Common myeloid progenitor, CD34-positive (primary cell): Measurements from ENCODE around the gene KDM6A.
A peak's percentile ranks its signal among the peaks of the same experiment; 100 is the strongest.
"Not testable (repeated sequence)": the region's sequence is repeated elsewhere in the genome, so short reads cannot be mapped to it uniquely, and the experiment has no call there.

Experiments used
- CTCF ChIA-PET: fragments of 350-600 bp; sonication (Branson Sonifier 250); formaldehyde crosslinking; loops from one replicate; lab custom pipeline; 2021; ENCODE audit warnings: antibody characterized with exemption; lab: Charles Lee
- POLR2A ChIA-PET: fragments of 350-600 bp; sonication (Branson Sonifier 250); formaldehyde crosslinking; loops from one replicate; lab custom pipeline; 2021; ENCODE audit warnings: antibody characterized with exemption; lab: Charles Lee
- DNase-seq, 3 donors: peaks; one replicate each; pipeline versions ENCODE4 v3.0.0 to v3.0.0-alpha.2; 2013
- H3K27ac ChIP-seq, 2 experiments: 1 replicate in 1 of 2; 2 replicates in 1 of 2; pipeline ENCODE4 v1.7.0; 2013; ENCODE audit warnings: inconsistent platforms in 2 of 2, low read length in 2 of 2, mild to moderate bottlenecking in 2 of 2, low read depth in 1 of 2, moderate library complexity in 1 of 2; ENCODE audit not compliant: severe bottlenecking in 2 of 2, insufficient read depth in 1 of 2, poor library complexity in 1 of 2
- H3K27me3 ChIP-seq, 5 experiments: replicated peaks in 2 of 5; 1 replicate in 3 of 5; 2 replicates in 2 of 5; pipeline versions ENCODE4 v1.6.1 to v1.7.0; 2013; ENCODE audit warnings: low read length in 4 of 5, mild to moderate bottlenecking in 2 of 5, moderate library complexity in 2 of 5, inconsistent platforms in 1 of 5; ENCODE audit not compliant: insufficient read depth in 5 of 5, control insufficient read depth in 4 of 5
- H3K36me3 ChIP-seq, 4 experiments: 1 replicate in 2 of 4; 2 replicates in 2 of 4; pipeline versions ENCODE4 v1.6.1 to v1.7.0; 2013; ENCODE audit warnings: low read length in 3 of 4, control low read depth in 1 of 4, mild to moderate bottlenecking in 1 of 4; ENCODE audit not compliant: control insufficient read depth in 4 of 4, insufficient read depth in 4 of 4
- H3K4me1 ChIP-seq, 4 experiments: 1 replicate in 3 of 4; 2 replicates in 1 of 4; pipeline versions ENCODE4 v1.6.1 to v1.7.1; 2013; ENCODE audit warnings: low read length in 3 of 4, mild to moderate bottlenecking in 3 of 4, control low read depth in 1 of 4, inconsistent platforms in 1 of 4, moderate library complexity in 1 of 4; ENCODE audit not compliant: control insufficient read depth in 4 of 4, insufficient read depth in 4 of 4; ENCODE audit errors: control extremely low read depth in 1 of 4
- H3K4me3 ChIP-seq, 7 experiments: 1 replicate in 4 of 7; 2 replicates in 3 of 7; pipeline versions ENCODE4 v1.5.1 to v1.7.0; 2013; ENCODE audit warnings: mild to moderate bottlenecking in 7 of 7, low read length in 6 of 7, moderate library complexity in 6 of 7, inconsistent platforms in 2 of 7, low read depth in 2 of 7, control low read depth in 1 of 7; ENCODE audit not compliant: insufficient read depth in 4 of 7, control insufficient read depth in 1 of 7; ENCODE audit errors: extremely low read depth in 1 of 7
- H3K9me3 ChIP-seq, 5 experiments: 1 replicate in 4 of 5; 2 replicates in 1 of 5; pipeline versions ENCODE4 v1.6.1 to v1.7.1; 2013; ENCODE audit warnings: low read length in 4 of 5, mild to moderate bottlenecking in 2 of 5, inconsistent platforms in 1 of 5, low read depth in 1 of 5, moderate library complexity in 1 of 5; ENCODE audit not compliant: control insufficient read depth in 4 of 5, insufficient read depth in 2 of 5; ENCODE audit errors: control extremely low read depth in 1 of 5
- WGBS: methylation state at CpG from one replicate; pipeline ENCODE4 v1.1.5; 2013; ENCODE audit not compliant: insufficient coverage; 5-methylcytosine and 5-hydroxymethylcytosine counted together

The KDM6A gene

DNA sequence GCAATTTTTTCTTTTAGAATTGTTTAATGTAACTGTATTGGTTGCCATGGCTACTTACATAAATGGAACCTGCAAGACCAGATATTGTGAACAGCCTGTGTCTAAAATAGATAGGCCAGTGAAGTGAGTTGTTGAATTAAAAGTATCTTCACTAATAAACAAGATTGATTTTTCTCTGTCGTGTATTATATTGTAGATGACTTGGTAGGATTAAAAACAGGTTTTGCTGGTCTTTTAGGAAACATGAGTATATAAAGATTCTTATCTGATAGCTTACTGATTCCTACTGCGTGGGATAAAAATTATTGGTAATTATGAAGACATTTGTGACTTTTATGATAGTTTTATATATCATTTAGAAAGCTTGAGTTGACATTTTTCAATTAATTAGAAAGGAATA is 162.1 kb downstream of the KDM6A start:
- Histone ChIP-seq H3K27ac (no peak overlapping the region), H3K4me1 (no peaks in the 10 kb centered on the region), H3K4me3 (no peak overlapping the region), H3K36me3 (peaks cover 0 to 9% (median 1%) of the 10 kb centered on the region in 4 experiments), H3K9me3 (no peaks in the 10 kb centered on the region), H3K27me3 (no peaks in the 10 kb centered on the region)
- WGBS = no CpG with 5 or more reads among the region's 2 CpGs
- DNase-seq = peak in 1 of 3 donors; percentile 8
- CTCF ChIA-PET = no interaction called here
- POLR2A ChIA-PET = no interaction called here

DNA sequence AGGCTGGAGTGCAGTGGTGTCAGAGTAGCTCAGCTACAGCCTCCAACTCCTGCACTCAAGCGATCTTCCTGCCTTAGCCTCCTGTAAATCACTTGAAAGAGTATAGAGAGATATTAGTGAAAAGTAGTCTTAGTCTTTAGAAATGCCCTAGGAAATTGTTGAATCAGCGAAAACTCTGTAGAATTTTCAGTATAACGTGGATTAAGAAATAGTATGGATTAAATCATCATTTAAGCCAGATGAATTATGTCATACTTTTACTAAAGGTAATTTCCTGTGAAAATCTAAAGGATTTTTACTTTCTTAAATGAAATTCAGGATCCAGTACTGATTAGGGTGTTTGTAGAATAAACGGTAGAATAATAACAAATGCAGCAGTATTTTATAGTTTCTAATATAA is 163.2 kb downstream of the KDM6A start:
- peaks cover 0 to 9% (median 1%) of the 10 kb centered on the region in 4 experiments for H3K36me3 ChIP-seq
- no CpG with 5 or more reads among the region's 4 CpGs for WGBS
- no peak overlapping the region for H3K27ac ChIP-seq
- ChIA-PET POLR2A (no interaction called here), CTCF (no interaction called here)
- H3K4me3 ChIP-seq = no peak overlapping the region
- H3K27me3 ChIP-seq = no peaks in the 10 kb centered on the region
- no peaks in the 10 kb centered on the region for H3K9me3 ChIP-seq
- DNase-seq = no peak
- H3K4me1 ChIP-seq = no peaks in the 10 kb centered on the region

DNA sequence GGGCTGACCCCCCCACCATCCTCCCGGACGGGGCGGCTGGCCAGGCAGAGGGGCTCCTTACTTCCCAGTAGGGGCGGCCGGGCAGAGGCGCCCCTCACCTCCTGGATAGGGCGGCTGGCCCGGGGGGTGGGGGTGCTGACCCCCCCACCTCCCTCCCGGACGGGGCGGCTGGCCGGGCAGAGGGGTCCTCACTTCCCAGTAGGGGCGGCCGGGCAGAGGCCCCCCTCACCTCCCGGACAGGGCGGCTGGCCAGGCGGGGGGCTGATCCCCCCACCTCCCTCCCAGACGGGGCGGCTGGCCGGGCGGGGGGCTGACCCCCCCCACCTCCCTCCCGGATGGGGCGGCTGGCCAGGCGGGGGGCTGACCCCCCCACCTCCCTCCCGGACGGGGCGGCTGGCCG is 167.1 kb downstream of the KDM6A start:
- H3K36me3 ChIP-seq = peaks cover 0 to 11% (median 3%) of the 10 kb centered on the region in 4 experiments
- H3K27me3 ChIP-seq, H3K27ac ChIP-seq, CTCF ChIA-PET, H3K4me3 ChIP-seq, H3K9me3 ChIP-seq, H3K4me1 ChIP-seq, POLR2A ChIA-PET, DNase-seq: not testable (repeated sequence)
- WGBS = no CpG with 5 or more reads among the region's 28 CpGs

DNA sequence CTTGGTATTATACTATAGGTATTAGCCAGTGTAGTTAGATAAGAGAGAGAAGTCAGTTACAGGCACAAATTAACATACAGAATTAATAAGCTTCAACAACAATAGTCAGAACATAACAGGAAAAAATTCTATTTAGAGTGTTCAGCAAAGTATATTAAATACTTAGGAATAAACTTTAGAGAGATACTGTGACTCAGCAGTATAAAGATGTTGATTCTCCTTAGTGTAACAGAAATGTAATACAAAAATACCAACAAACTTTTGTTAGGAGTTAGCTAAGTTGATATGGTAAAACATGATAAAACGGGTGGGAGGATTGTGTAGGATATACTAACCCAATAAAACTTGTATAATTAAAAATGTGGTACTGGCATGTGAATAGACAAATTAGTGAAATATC is 173.4 kb downstream of the KDM6A start:
- Histone ChIP-seq H3K36me3 (peaks cover 0 to 4% (median 3%) of the 10 kb centered on the region in 4 experiments), H3K4me1 (no peaks in the 10 kb centered on the region), H3K27ac (no peak overlapping the region), H3K27me3 (no peaks in the 10 kb centered on the region), H3K9me3 (no peaks in the 10 kb centered on the region), H3K4me3 (no peak overlapping the region)
- WGBS = no CpG with 5 or more reads among the region's 1 CpG
- ChIA-PET POLR2A (no interaction called here), CTCF (no interaction called here)
- DNase-seq = no peak

DNA sequence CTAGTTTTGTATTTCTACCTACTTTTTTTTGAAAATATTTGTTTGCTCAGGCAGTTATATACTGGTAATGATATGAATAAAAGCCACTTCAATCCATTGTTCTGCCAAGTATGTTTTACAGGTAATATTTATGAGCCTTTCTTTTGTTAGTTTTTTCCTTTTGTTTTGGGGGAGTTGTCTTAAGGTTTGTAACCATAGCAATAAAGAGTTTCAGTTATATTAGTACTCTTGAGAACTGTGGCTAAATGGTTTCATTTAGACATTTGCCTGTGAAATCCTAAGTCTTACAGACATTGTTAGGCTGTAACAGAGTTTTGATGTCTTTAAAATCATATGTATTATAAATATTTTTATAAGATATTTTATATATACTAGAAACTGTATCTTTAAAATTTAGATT is 177.6 kb downstream of the KDM6A start:
- H3K27me3 ChIP-seq = no peaks in the 10 kb centered on the region
- ChIA-PET CTCF (no interaction called here), POLR2A (no interaction called here)
- H3K9me3 ChIP-seq = no peaks in the 10 kb centered on the region
- H3K4me3 ChIP-seq = no peak overlapping the region
- DNase-seq = peak in 2 of 3 donors; percentile 23 to 36
- peak overlapping the region in 1 of 2 experiments; percentile 34 for H3K27ac ChIP-seq
- H3K4me1 ChIP-seq = no peaks in the 10 kb centered on the region
- peaks cover 2 to 17% (median 7%) of the 10 kb centered on the region in 4 experiments for H3K36me3 ChIP-seq

DNA sequence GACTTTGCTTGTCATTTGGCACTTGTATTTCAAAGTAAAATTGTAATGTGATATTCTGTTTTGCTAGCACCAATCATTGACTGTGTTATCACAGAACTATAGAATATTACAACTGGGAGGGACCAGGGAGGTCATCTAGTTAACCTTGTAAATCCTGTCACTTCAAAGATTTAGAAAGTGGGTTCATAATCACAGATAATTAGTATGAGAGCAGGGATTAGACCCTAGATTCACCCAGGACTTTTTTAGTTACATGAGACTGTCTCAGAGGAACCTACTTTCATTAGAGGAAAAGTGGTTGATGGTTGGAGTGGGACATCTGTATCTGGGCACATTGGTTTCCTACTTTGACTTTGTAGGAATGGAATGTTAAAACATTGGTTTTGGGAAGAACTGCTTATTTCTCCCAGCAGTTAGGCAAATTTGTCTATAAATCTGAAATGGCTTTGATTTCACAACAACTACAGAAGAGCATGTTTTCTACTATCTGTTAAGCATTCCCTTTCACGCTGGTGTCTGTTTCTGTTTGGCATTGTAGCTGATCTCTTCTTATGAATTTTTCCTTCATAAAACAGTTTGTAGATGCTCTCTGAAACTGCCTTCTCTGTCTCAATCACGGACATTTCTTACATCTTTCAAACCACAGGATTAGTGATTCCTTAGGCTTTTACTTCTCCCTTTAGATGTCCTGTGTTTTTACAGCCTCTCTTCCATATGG is 183.6 kb downstream of the KDM6A start:
- Histone ChIP-seq H3K4me1 (no peaks in the 10 kb centered on the region), H3K36me3 (peaks cover 4 to 29% (median 18%) of the 10 kb centered on the region in 4 experiments), H3K4me3 (no peak overlapping the region), H3K27me3 (no peaks in the 10 kb centered on the region), H3K9me3 (no peaks in the 10 kb centered on the region), H3K27ac (no peak overlapping the region)
- DNase-seq = no peak
- ChIA-PET CTCF (no interaction called here), POLR2A (no interaction called here)
- 100% methylated on average over 1 of the region's 2 CpGs for WGBS

DNA sequence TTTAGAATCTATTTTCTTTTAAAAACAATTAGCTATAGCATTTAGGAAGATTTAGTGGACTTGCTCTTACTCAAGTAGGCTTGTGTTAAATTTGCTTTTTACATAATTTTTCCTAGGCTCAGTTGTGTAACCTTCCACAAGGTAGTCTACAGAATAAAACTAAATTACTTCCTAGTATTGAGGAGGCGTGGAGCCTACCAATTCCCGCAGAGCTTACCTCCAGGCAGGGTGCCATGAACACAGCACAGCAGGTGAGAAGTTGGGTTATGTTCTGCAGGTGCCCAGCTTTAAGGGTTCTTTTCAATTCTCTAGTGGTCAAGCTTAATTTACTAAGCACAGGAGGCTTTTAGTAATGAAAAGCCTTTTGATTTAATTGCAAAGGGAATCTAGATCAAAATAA is 186.9 kb downstream of the KDM6A start:
- POLR2A ChIA-PET = not testable (repeated sequence)

More for the DNA sequence above, 186.9 kb downstream of the KDM6A start:
- H3K4me3 ChIP-seq, H3K27me3 ChIP-seq, H3K4me1 ChIP-seq, H3K27ac ChIP-seq, DNase-seq, H3K9me3 ChIP-seq: not testable (repeated sequence)
- CTCF ChIA-PET = interaction anchor here (0.6 kb wide), 1 partner anchor 191 kb away, joined by 3 read pairs; no protein-coding TSS in a partner anchor
- WGBS = 100% methylated on average over 2 of the region's 2 CpGs
- H3K36me3 ChIP-seq = peaks cover 10 to 35% (median 24%) of the 10 kb centered on the region in 4 experiments
